Body of pancreas (tissue), 4 donors: ENCODE results near the gene SLC22A3.

Experiments used
- POLR2A ChIP-seq, 3 donors: fragments of 450-650 bp; IDR thresholded peaks; one replicate each; pipeline ENCODE4 v1.6.1; 2016; ENCODE audit warnings: antibody characterized with exemption in 3 of 3, mild to moderate bottlenecking in 2 of 3
- TF ChIP-seq, protein P1 (sequence below), 7 experiments: fragments of 450-650 bp in 4 of 7; fragments of 200-600 bp in 3 of 7; sonication (generic) in 3 of 7; IDR thresholded peaks; one replicate each; pipeline ENCODE4 v1.5.1; 2016 to 2019; ENCODE audit warnings: antibody characterized with exemption in 7 of 7

DNA sequence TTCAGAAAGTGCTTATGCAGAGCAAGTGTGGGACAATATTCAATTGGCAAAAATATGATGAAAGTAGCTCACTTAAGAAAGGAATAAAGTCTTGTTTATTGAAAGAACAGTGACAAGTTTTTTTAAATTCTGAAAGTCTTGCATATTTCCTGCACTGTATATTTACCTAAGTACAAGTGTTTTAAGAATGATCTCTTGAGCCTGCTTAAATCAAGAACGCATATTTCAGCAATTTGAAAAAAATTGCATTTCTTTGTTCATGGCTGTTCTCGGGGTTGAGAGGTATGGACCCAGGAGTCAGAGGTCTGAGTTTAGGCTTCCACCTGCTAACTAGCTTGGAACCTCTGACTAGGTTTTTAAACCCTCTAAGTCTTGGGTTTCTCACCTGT lies 27.4 kb downstream of the SLC22A3 start:
- TF ChIP-seq, protein P1, sequence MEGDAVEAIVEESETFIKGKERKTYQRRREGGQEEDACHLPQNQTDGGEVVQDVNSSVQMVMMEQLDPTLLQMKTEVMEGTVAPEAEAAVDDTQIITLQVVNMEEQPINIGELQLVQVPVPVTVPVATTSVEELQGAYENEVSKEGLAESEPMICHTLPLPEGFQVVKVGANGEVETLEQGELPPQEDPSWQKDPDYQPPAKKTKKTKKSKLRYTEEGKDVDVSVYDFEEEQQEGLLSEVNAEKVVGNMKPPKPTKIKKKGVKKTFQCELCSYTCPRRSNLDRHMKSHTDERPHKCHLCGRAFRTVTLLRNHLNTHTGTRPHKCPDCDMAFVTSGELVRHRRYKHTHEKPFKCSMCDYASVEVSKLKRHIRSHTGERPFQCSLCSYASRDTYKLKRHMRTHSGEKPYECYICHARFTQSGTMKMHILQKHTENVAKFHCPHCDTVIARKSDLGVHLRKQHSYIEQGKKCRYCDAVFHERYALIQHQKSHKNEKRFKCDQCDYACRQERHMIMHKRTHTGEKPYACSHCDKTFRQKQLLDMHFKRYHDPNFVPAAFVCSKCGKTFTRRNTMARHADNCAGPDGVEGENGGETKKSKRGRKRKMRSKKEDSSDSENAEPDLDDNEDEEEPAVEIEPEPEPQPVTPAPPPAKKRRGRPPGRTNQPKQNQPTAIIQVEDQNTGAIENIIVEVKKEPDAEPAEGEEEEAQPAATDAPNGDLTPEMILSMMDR (IDR thresholded peaks at IDR 0.05) = no peak
- TF ChIP-seq POLR2A (IDR thresholded peaks at IDR 0.05) = no peak
